Measurements from ENCODE around the gene AZIN2. TPM values are rescaled to one million over a fixed set of nuclear protein-coding genes. Genes with fewer than 3 reads are reported as not detected.

Gene AZIN2
- total and polyA plus RNA-seq, 2 experiments from 2014 or later, result 2.8 to 4.4 TPM

GRCh38 chr1:33036526-33037503, 44.1 kb upstream of the AZIN2 start, which contains the start of gene AK2:
AK2 (minus strand) TSS chr1:33036883; CDS start chr1:33036828, 55 bp downstream.
- DNase-seq, result peak; percentile 98
- WGBS, 2 experiments (ENCODE audit: low coverage in 1 of 2, low lambda C conversion rate in 2 of 2, missing lambda C conversion rate in 2 of 2), result 4 to 6% methylated on average over 55 to 59 of the region's 59 CpGs
- no peaks in the 10 kb centered on the region for H3K27me3 ChIP-seq (replicated peaks; ENCODE audit: insufficient read depth)
- no peaks in the 10 kb centered on the region for H3K9me2 ChIP-seq (ENCODE audit: insufficient read depth)
- H3K4me2 ChIP-seq (ENCODE audit: unreplicated experiment), result peak within 1 kb of the TSS; percentile 90
- peak within 1 kb of the TSS; percentile 86 for H3K27ac ChIP-seq
- H3F3A ChIP-seq (ENCODE audit: insufficient read depth), result peaks cover 4% of the 10 kb centered on the region; the same call in 1 of the 2 replicates
- no peaks in the 10 kb centered on the region for H4K20me1 ChIP-seq (ENCODE audit: insufficient read depth)
- no peaks in the 10 kb centered on the region for H3K36me3 ChIP-seq (ENCODE audit: low read depth)
- H3K9ac ChIP-seq, result peak within 1 kb of the TSS; percentile 97
- peak within 1 kb of the TSS; percentile 96 for H3K4me3 ChIP-seq
- peak within 1 kb of the TSS; percentile 82 for H2AFZ ChIP-seq
- in situ Hi-C loops (cut with MboI), result no loop called here
- H3K79me2 ChIP-seq (ENCODE audit: insufficient read depth), result peaks cover 49% of the 10 kb centered on the region
- no peak for TF ChIP-seq EZH2 (IDR thresholded peaks at IDR 0.05; ENCODE audit: insufficient read depth, poor library complexity, severe bottlenecking)
- peaks cover 13% of the 10 kb centered on the region for H3K4me1 ChIP-seq (ENCODE audit: insufficient read depth)
- no peaks in the 10 kb centered on the region for H3K9me3 ChIP-seq (ENCODE audit: low read depth)

DNA sequence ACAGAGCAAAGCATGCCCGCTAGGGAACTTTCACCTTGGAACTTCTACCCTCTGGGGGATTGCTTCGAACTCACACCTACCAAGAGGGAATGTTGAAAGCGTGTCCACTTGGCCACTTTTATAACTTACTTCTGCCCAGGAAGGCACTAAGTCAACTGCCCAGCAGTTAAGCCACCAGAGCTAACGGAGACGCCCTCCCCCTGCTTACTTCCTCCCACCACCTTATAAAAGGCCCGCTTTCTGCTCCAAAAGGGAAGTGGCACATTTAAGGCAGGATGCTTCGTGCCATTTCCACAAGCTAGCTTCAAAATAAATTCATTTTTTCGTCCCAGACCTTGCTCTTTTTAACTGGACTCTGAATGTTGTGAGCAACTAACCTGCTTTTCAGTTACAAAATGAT, 41.1 kb upstream of the AZIN2 start:
- TF ChIP-seq EZH2phosphoT487 (IDR thresholded peaks at IDR 0.05; ENCODE audit: insufficient read depth, low read depth) (no peak), EZH2 (IDR thresholded peaks at IDR 0.05; ENCODE audit: insufficient read depth, poor library complexity, severe bottlenecking) (no peak)
- H3K4me3 ChIP-seq, result no peak overlapping the region
- H3K9me3 ChIP-seq (ENCODE audit: low read depth), result no peaks in the 10 kb centered on the region
- H3K36me3 ChIP-seq (ENCODE audit: low read depth), result no peaks in the 10 kb centered on the region
- H3K4me1 ChIP-seq (ENCODE audit: insufficient read depth), result peaks cover 13% of the 10 kb centered on the region
- H3K4me2 ChIP-seq (ENCODE audit: unreplicated experiment), result no peak overlapping the region
- H3K27me3 ChIP-seq (replicated peaks; ENCODE audit: insufficient read depth), result no peaks in the 10 kb centered on the region
- no peak overlapping the region; the same call in 1 of the 2 replicates for H2AFZ ChIP-seq
- no peaks in the 10 kb centered on the region for H4K20me1 ChIP-seq (ENCODE audit: insufficient read depth)
- WGBS, 2 experiments (ENCODE audit: low coverage in 1 of 2, low lambda C conversion rate in 2 of 2, missing lambda C conversion rate in 2 of 2), result 61% methylated on average over 8 of the region's 8 CpGs
- H3K9ac ChIP-seq, result no peak overlapping the region
- no peak for DNase-seq
- in situ Hi-C loops (cut with MboI), result no loop called here
- H3K27ac ChIP-seq, result no peak overlapping the region
- no peaks in the 10 kb centered on the region for H3K9me2 ChIP-seq (ENCODE audit: insufficient read depth)
- H3K79me2 ChIP-seq (ENCODE audit: insufficient read depth), result peaks cover 19% of the 10 kb centered on the region
- peaks cover 4% of the 10 kb centered on the region; the same call in 1 of the 2 replicates for H3F3A ChIP-seq (ENCODE audit: insufficient read depth)

DNA sequence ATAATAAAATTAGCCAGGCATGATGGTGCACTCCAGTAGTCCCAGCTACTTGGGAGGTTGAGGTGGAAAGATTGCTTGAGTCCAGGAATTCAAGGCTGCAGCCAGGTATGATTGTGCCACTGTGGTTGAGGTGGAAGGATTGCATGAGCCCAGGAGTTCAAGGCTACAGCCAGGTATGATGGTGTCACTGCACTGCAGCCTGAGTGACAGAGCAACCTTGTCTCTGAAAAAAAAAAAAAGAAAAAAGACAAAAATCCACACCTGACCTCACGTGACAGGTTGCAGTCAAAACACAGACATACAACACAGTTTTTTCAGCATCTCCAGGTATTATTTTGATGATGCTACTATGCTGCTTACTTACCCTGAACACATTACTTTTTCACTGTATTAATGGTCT, 39.9 kb upstream of the AZIN2 start:
- no peak for DNase-seq
- H3K4me3 ChIP-seq, result no peak overlapping the region
- H3K9ac ChIP-seq, result no peak overlapping the region
- 0 out of 2 replicates have a peak, but pooled peaks cover 3% of the 10 kb centered on the region for H3K4me1 ChIP-seq (ENCODE audit: insufficient read depth)
- H3K9me2 ChIP-seq (ENCODE audit: insufficient read depth), result no peaks in the 10 kb centered on the region
- H3K27ac ChIP-seq, result no peak overlapping the region
- no peak overlapping the region for H2AFZ ChIP-seq
- H3K79me2 ChIP-seq (ENCODE audit: insufficient read depth), result peaks cover 7% of the 10 kb centered on the region
- in situ Hi-C loops (cut with MboI), result no loop called here
- H3F3A ChIP-seq (ENCODE audit: insufficient read depth), result peaks cover 4% of the 10 kb centered on the region; the same call in 1 of the 2 replicates
- WGBS, 2 experiments (ENCODE audit: low coverage in 1 of 2, low lambda C conversion rate in 2 of 2, missing lambda C conversion rate in 2 of 2), result 85 to 88% methylated on average over 1 of the region's 1 CpG
- H3K4me2 ChIP-seq (ENCODE audit: unreplicated experiment), result no peak overlapping the region
- TF ChIP-seq EZH2phosphoT487 (IDR thresholded peaks at IDR 0.05; ENCODE audit: insufficient read depth, low read depth) (no peak), EZH2 (IDR thresholded peaks at IDR 0.05; ENCODE audit: insufficient read depth, poor library complexity, severe bottlenecking) (no peak)
- no peaks in the 10 kb centered on the region for H3K36me3 ChIP-seq (ENCODE audit: low read depth)
- no peaks in the 10 kb centered on the region for H3K27me3 ChIP-seq (replicated peaks; ENCODE audit: insufficient read depth)
- no peaks in the 10 kb centered on the region for H3K9me3 ChIP-seq (ENCODE audit: low read depth)
- H4K20me1 ChIP-seq (ENCODE audit: insufficient read depth), result no peaks in the 10 kb centered on the region

- in situ Hi-C loops (cut with MboI), result no loop called here
- H3K79me2 ChIP-seq (ENCODE audit: insufficient read depth), result no peaks in the 10 kb centered on the region
- H3K27ac ChIP-seq, result no peak overlapping the region
- 0 out of 2 replicates have a peak, but pooled peaks cover 4% of the 10 kb centered on the region for H3F3A ChIP-seq (ENCODE audit: insufficient read depth)
- no peaks in the 10 kb centered on the region for H3K27me3 ChIP-seq (replicated peaks; ENCODE audit: insufficient read depth)
- H3K4me3 ChIP-seq, result no peak overlapping the region
- no peaks in the 10 kb centered on the region for H4K20me1 ChIP-seq (ENCODE audit: insufficient read depth)
- H3K9ac ChIP-seq, result no peak overlapping the region
- H3K9me3 ChIP-seq (ENCODE audit: low read depth), result no peaks in the 10 kb centered on the region
- no peak for DNase-seq
- 48 to 55% methylated on average over 1 of the region's 1 CpG for WGBS, 2 experiments (ENCODE audit: low coverage in 1 of 2, low lambda C conversion rate in 2 of 2, missing lambda C conversion rate in 2 of 2)
- H3K36me3 ChIP-seq (ENCODE audit: low read depth), result no peaks in the 10 kb centered on the region
- H3K4me1 ChIP-seq (ENCODE audit: insufficient read depth), result peaks cover under 1% of the 10 kb centered on the region; the same call in 1 of the 2 replicates
- no peak overlapping the region for H3K4me2 ChIP-seq (ENCODE audit: unreplicated experiment)
- H3K9me2 ChIP-seq (ENCODE audit: insufficient read depth), result no peaks in the 10 kb centered on the region
- TF ChIP-seq EZH2 (IDR thresholded peaks at IDR 0.05; ENCODE audit: insufficient read depth, poor library complexity, severe bottlenecking) (no peak), EZH2phosphoT487 (IDR thresholded peaks at IDR 0.05; ENCODE audit: insufficient read depth, low read depth) (no peak)
- H2AFZ ChIP-seq, result no peak overlapping the region
These were observed 38.1 kb upstream of the AZIN2 start for GRCh38 chr1:33042831-33043230.
